Renal pelvis (tissue), 4 donors: Measurements from ENCODE around the gene TUBGCP6. TPM values are rescaled to one million over a fixed set of nuclear protein-coding genes. Genes with fewer than 3 reads are reported as not detected.
"Not testable (repeated sequence)": the region's sequence is repeated elsewhere in the genome, so short reads cannot be mapped to it uniquely, and the experiment has no call there.

Experiments
- DNase-seq: peaks from one replicate; pipeline ENCODE4 v3.0.0-alpha.2; 2013
- polyA plus RNA-seq, 3 donors: library from polyadenylated mRNA; unstranded; fragments of 120-200 nt; gene quantifications; one replicate each; pipeline ENCODE4 v1.2.1, GENCODE V29; 2013; ENCODE audit not compliant: insufficient read length in 3 of 3

Gene TUBGCP6
- polyA plus RNA-seq, 3 donors: 37.9 to 49.9 (median 48.1) TPM

DNA sequence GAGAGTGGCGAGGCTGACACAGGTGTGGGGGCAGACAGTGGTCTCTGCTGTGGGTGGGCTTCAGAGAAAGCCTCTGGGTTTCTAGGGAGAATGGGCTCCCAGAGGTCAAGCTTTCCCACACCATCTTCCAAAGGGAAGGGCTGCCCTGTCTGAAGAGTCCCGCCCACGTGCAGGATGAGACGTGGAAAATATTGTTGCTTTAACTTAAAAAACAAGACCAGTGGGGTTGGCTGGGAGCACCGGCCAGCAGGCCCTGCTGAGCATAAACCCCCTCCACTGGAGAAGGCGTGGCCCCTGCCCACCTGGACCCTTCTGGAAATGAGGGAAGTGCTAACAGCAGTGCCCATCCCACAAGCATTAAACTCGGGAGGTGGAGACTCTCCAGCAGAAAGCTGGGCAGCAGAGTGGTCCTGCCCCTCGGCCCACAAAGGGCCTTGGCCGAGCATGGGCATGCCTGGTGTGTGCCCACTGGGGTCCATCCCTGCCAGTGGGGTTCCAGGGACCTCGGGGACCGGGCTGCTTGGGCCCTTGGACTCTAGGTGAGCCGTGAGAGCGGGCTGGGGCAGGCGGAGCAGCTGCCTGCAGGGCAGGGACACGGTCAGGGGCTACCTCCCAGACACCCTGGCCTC is 28.7 kb downstream of the TUBGCP6 start:
- DNase-seq: no peak

- DNase-seq: no peak
These were observed 29.3 kb downstream of the TUBGCP6 start for GRCh38 chr22:50215297-50216054.

DNA sequence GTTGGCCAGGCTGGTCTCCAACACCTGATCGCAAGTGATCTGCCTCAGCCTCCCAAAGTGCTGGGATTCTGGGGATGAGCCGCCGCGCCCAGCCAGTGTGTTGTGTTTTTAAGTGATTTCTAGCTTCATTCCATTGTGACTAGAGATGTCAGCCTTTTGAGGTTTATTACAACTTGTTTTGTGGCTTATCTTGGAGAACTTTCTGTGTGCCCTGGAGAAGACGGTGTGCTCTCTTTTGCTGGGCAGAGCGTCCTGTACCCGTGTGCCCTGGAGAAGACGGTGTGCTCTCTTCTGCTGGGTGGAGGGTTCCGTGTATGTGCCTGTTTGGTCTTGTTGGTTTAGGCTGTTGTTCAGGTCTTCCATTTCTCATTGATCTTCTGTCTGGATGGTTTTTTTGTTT is 31.6 kb downstream of the TUBGCP6 start:
- no peak for DNase-seq

DNA sequence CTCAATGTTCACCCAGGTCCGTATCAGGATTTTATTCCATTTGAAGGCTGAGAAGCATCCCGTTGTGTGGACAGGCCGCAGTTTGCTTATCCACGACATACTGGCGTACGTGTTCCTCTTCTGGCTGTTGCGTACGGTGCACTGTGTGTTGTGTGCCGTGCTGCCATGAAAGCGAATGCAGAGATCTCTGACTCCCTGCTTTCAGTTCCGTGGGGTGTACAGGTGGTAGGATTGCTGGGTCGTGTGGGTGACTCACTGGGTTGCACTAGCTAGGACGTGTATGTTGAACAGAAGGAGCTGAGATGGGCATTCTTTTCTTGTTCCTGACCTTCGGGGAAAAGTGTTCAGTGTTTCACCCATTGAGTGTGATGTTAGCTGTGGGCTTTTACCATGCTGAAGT is 33.7 kb downstream of the TUBGCP6 start:
- DNase-seq: no peak

- no peak for DNase-seq
These were observed 34.3 kb downstream of the TUBGCP6 start for GRCh38 chr22:50210378-50211139.

DNA sequence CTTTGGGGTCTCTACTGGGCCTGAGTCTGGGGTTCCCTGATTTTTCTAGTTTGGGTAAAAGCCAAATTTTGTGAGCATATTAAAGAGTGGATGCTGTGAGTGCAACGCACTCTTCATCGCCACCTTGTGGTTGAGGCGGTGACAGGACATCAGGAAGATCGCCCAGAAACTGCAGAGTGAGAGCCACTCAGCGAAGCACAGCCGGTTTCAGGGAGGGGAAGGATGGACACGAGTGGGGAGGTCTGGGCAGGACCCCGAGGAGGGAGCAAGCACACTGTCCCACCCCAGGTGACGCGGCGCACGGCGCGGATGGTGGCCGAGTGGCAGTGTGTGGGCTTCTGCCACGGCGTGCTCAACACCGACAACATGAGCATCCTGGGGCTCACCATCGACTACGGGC is 34.9 kb downstream of the TUBGCP6 start:
- no peak for DNase-seq

GRCh38 chr22:50208939-50209892 is 35.6 kb downstream of the TUBGCP6 start:
- no peak for DNase-seq

DNA sequence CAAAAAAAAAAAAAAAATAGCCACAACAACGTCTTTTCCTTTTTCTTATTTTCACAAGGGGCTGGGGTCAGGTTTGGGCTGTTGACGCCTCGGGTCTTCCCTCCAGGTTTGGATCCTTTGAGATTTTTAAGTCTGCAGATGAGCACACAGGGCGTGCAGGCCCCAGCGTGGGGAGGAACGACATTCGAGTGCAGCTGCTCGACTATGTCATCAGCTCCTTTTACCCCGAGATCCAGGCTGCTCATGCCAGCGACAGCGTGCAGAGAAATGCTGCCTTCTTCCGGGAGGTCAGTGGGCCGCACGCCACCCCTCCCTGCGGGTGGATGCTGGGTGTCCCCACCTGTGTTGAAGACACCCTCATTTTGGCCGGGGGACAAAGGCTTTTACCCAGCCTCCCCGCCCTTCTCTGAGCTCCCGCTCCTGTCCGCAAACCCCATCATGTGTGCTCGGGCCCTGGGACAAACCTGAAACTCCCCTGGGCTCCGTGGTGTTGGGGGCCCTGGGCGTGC is 36.3 kb downstream of the TUBGCP6 start:
- DNase-seq: no peak

GRCh38 chr22:50207383-50208140 is 37.3 kb downstream of the TUBGCP6 start:
- DNase-seq: no peak

GRCh38 chr22:50206599-50206998 is 38.2 kb downstream of the TUBGCP6 start:
- DNase-seq: no peak

- no peak for DNase-seq
These were observed 38.8 kb downstream of the TUBGCP6 start for GRCh38 chr22:50205781-50206569.

DNA sequence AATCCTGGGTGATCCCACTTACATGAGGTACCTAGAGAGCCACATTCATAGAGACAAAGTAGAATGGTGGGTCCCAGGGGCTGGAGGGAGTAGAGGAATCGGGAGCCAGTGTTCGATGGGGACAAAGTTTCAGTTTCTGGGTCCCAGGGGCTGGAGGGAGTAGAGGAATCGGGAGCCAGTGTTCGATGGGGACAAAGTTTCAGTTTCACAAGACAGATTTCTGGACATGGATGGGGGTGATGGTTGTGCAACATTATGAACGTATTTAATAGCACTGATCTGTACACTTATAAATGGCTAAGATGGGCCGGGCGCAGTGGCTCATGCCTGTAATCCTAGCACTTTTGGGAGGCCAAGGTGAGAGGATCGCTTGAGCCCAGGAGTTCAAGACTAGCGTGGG is 39.8 kb downstream of the TUBGCP6 start:
- DNase-seq: not testable (repeated sequence)

- no peak for DNase-seq
These were observed 40.3 kb downstream of the TUBGCP6 start for GRCh38 chr22:50204571-50204970.

DNA sequence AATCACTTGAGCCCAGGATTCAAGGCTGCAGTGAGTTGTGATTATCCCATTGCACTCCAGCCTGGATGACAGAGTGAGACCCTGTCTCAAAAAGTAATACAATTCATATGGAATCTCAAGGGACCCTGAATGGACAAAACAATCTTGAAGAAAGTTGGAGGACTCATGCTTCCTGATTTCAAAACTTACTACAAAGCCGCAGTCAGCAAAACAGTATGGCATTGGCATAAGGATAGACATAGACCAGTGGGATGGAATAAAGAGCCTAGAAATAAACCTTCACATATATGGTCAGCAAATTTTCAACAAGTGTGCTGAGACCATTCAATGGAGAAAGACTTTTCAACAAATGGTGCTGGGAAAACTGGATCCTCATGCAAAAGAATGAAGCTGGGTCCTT is 41.5 kb downstream of the TUBGCP6 start:
- no peak for DNase-seq

- no peak for DNase-seq
These were observed 42.6 kb downstream of the TUBGCP6 start for GRCh38 chr22:50202130-50202666.

- DNase-seq: no peak
These were observed 43.4 kb downstream of the TUBGCP6 start for GRCh38 chr22:50201191-50202129.

- DNase-seq: peak; percentile 85
These were observed 44.2 kb downstream of the TUBGCP6 start, which contains the start of gene SELENOO for GRCh38 chr22:50200461-50201190. Gene SELENOO (plus strand): TSS chr22:50201011. CDS start chr22:50201037, 26 bp downstream.
